Measurements from ENCODE around the gene OXER1. TPM values are rescaled to one million over a fixed set of nuclear protein-coding genes. Genes with fewer than 3 reads are reported as not detected.

OXER1 gene
- total and polyA plus RNA-seq, 2 of the 13 experiments (the other 11 are each of a cell fraction or from before 2014, with no cell fraction given) = 8.0 to 9.0 TPM

DNA sequence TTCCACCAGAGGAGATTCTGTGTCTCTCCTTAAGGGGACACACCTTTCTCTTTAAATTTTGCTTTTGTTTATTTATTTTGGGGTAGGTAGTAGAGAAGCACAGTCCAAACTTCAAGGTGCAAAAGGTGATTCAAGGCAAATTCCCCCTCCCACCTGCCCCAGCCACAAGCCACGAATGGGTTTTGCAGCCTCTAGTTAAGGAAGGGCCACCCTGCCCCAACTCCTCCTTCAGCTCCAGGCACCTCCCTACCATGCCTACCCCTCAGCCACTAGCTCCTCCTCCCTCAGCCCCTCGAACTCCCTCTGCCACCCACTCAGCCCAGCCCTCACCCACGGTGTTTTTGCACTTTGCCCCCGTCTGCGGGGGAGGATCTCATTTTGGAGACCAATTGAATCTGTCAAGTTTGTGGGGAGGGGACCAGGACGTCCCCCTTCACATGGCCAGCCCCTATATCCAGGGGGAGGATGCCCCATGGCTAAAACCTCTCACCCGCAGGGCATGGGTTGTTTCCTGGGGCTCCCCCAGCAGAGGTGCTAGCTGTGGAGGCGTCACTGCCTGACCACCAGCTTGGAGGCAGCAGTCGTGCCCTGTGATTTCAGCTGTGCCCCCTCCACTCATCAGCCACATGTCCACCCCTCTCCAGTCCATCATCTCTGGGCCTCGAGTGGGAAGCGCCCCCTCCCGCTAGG is 24.0 kb upstream of the OXER1 start (continued):
- peak; percentile 76 for TF ChIP-seq ZBTB38 (CRISPR knock-in tag; IDR thresholded peaks at IDR 0.05)
- TF ChIP-seq PHF20 (CRISPR knock-in tag; IDR thresholded peaks at IDR 0.05) = no peak
- no peak for TF ChIP-seq ZNF17 (CRISPR knock-in tag; IDR thresholded peaks at IDR 0.05)
- 0 out of 2 replicates have a peak, but pooled peaks have one; percentile 23 for TF ChIP-seq ZNF772 (CRISPR knock-in tag; IDR thresholded peaks at IDR 0.05)
- TF ChIP-seq ARID4A (CRISPR knock-in tag; IDR thresholded peaks at IDR 0.05; ENCODE audit: borderline replicate concordance) = 0 out of 2 replicates have a peak, but pooled peaks have one; percentile 26
- TF ChIP-seq, protein P1, sequence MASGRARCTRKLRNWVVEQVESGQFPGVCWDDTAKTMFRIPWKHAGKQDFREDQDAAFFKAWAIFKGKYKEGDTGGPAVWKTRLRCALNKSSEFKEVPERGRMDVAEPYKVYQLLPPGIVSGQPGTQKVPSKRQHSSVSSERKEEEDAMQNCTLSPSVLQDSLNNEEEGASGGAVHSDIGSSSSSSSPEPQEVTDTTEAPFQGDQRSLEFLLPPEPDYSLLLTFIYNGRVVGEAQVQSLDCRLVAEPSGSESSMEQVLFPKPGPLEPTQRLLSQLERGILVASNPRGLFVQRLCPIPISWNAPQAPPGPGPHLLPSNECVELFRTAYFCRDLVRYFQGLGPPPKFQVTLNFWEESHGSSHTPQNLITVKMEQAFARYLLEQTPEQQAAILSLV (CRISPR knock-in tag; IDR thresholded peaks at IDR 0.05; ENCODE audit: borderline replicate concordance) = no peak
- TF ChIP-seq SIN3A (IDR thresholded peaks at IDR 0.05; ENCODE audit: borderline replicate concordance, low read depth, low read length) = no peak
- no peak for TF ChIP-seq ZNF383 (CRISPR knock-in tag; IDR thresholded peaks at IDR 0.05; ENCODE audit: borderline replicate concordance)
- no peak for TF ChIP-seq ZBTB42 (CRISPR knock-in tag; IDR thresholded peaks at IDR 0.05)
- no peak for TF ChIP-seq POLR2AphosphoS2 (IDR thresholded peaks at IDR 0.05; ENCODE audit: low read depth, low read length)
- TF ChIP-seq ZBTB3 (CRISPR knock-in tag; IDR thresholded peaks at IDR 0.05; ENCODE audit: borderline replicate concordance, low read depth) = no peak
- TF ChIP-seq ELF3 (CRISPR knock-in tag; IDR thresholded peaks at IDR 0.05) = no peak
- no peak for TF ChIP-seq ZNF138 (CRISPR knock-in tag; IDR thresholded peaks at IDR 0.05; ENCODE audit: low read depth)
- no peak for TF ChIP-seq ZNF24 (IDR thresholded peaks at IDR 0.05)
- no peak for TF ChIP-seq NFE2L2 (IDR thresholded peaks at IDR 0.05; ENCODE audit: low read length)
- no peak for TF ChIP-seq ZNF430 (CRISPR knock-in tag; IDR thresholded peaks at IDR 0.05)
- no peak for TF ChIP-seq MAFF (IDR thresholded peaks at IDR 0.05; ENCODE audit: low read depth, low read length)
- TF ChIP-seq XBP1 (CRISPR knock-in tag; IDR thresholded peaks at IDR 0.05) = no peak
- no peak for TF ChIP-seq ZNF619 (CRISPR knock-in tag; IDR thresholded peaks at IDR 0.05)
- TF ChIP-seq FLYWCH1 (CRISPR knock-in tag; IDR thresholded peaks at IDR 0.05) = no peak
- TF ChIP-seq SP140L (CRISPR knock-in tag; IDR thresholded peaks at IDR 0.05; ENCODE audit: borderline replicate concordance) = no peak
- peak; percentile 27 for TF ChIP-seq AGO2 (optimal IDR thresholded peaks at IDR 0.05; ENCODE audit: low read depth, low read length)
- TF ChIP-seq PHF5A (CRISPR knock-in tag; IDR thresholded peaks at IDR 0.05; ENCODE audit: low read depth, unreplicated experiment) = no peak
- no peak for TF ChIP-seq KLF15 (CRISPR knock-in tag; IDR thresholded peaks at IDR 0.05; ENCODE audit: borderline replicate concordance)
- no peak for TF ChIP-seq SMARCE1 (IDR thresholded peaks at IDR 0.05; ENCODE audit: borderline replicate concordance)
- no peak for TF ChIP-seq HHEX (CRISPR knock-in tag; IDR thresholded peaks at IDR 0.05)
- no peak; the same call in 1 of the 2 replicates for TF ChIP-seq NFKB2 (CRISPR knock-in tag; IDR thresholded peaks at IDR 0.05; ENCODE audit: borderline replicate concordance)
- no peak for TF ChIP-seq PLRG1 (conservative IDR thresholded peaks at IDR 0.05)
